Endothelial cell of umbilical vein (primary cell): ENCODE data around the gene ADAM10.

Experiments
- EZH2 ChIP-seq: IDR thresholded peaks from 2 replicates; pipeline ENCODE4 v1.6.1; 2012; ENCODE audit warnings: borderline replicate concordance, low read depth, mild to moderate bottlenecking, moderate library complexity, low read length, inconsistent platforms; ENCODE audit not compliant: severe bottlenecking
- FOS ChIP-seq: IDR thresholded peaks from 2 replicates; pipeline ENCODE4 v1.6.1; 2011; ENCODE audit warnings: mild to moderate bottlenecking, low read length, moderate library complexity, borderline replicate concordance; ENCODE audit not compliant: insufficient read depth
- GATA2 ChIP-seq: IDR thresholded peaks from 2 replicates; pipeline ENCODE4 v1.7.0; 2011; ENCODE audit warnings: low read depth, mild to moderate bottlenecking, moderate library complexity, mixed read lengths, low read length; ENCODE audit not compliant: insufficient read length, insufficient read depth
- JUN ChIP-seq: IDR thresholded peaks from 2 replicates; pipeline ENCODE4 v1.6.1; 2011; ENCODE audit warnings: borderline replicate concordance, low read depth; ENCODE audit not compliant: insufficient read length, insufficient read depth
- POLR2A ChIP-seq: IDR thresholded peaks from 2 replicates; pipeline ENCODE4 v1.6.1; 2012; ENCODE audit warnings: low read depth, mild to moderate bottlenecking, control low read depth, low read length
- POLR2AphosphoS5 ChIP-seq: IDR thresholded peaks from 2 replicates; pipeline ENCODE4 v1.6.1; 2012; ENCODE audit warnings: low read depth, mild to moderate bottlenecking, control low read depth, low read length, moderate library complexity; ENCODE audit not compliant: insufficient read depth
- TF ChIP-seq, protein P1 (sequence below), 2 donors: IDR thresholded peaks; 1 replicate in 1 of 2; 2 replicates in 1 of 2; pipeline ENCODE4 v1.5.1; 2011; ENCODE audit warnings: low read length in 2 of 2, mild to moderate bottlenecking in 2 of 2, moderate library complexity in 2 of 2, control low read depth in 1 of 2, inconsistent platforms in 1 of 2, low read depth in 1 of 2; ENCODE audit not compliant: insufficient read depth in 1 of 2; ENCODE audit errors: extremely low read depth in 1 of 2
- TF ChIP-seq, protein P2 (sequence below): IDR thresholded peaks from 2 replicates; pipeline ENCODE4 v1.6.1; 2011; ENCODE audit not compliant: insufficient read depth, insufficient read length

DNA sequence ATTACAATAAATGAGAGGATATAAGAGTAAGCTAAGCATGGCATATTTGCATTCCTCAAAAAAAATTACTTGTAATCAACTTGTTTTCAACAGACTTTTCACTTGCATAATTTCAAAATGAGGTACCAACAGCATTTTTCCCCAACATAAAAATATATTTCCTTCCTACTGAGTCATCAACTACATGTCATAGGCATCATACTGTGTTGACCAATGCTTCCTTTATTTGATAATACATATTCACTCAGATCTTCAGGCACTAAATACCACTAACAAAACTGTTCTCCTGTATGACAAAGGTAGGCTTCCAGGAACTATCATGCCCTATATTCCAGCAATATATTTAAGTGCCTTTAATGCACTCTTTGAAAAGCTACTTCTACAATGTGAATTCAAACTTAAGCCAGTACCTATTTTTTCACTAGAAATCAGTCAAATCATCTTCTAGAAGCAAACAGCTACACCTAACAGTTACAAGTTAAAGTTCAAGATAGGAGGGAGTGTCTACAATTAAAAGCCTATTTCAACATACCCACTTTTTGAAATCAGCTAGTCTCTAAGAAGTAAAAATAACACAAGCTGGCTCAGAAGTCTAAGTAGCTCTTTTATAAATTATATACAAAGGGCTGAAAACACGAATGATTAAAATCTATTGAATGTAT lies 11.3 kb downstream of the ADAM10 start:
- TF ChIP-seq POLR2AphosphoS5 (no peak), POLR2A (no peak), EZH2 (no peak), JUN (peak; percentile 68), FOS (peak; percentile 68), GATA2 (no peak)
- TF ChIP-seq, protein P1, sequence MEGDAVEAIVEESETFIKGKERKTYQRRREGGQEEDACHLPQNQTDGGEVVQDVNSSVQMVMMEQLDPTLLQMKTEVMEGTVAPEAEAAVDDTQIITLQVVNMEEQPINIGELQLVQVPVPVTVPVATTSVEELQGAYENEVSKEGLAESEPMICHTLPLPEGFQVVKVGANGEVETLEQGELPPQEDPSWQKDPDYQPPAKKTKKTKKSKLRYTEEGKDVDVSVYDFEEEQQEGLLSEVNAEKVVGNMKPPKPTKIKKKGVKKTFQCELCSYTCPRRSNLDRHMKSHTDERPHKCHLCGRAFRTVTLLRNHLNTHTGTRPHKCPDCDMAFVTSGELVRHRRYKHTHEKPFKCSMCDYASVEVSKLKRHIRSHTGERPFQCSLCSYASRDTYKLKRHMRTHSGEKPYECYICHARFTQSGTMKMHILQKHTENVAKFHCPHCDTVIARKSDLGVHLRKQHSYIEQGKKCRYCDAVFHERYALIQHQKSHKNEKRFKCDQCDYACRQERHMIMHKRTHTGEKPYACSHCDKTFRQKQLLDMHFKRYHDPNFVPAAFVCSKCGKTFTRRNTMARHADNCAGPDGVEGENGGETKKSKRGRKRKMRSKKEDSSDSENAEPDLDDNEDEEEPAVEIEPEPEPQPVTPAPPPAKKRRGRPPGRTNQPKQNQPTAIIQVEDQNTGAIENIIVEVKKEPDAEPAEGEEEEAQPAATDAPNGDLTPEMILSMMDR (IDR thresholded peaks at IDR 0.05; ENCODE audit: extremely low read depth in 1 of 2, insufficient read depth in 1 of 2, low read depth in 1 of 2, low read length in 2 of 2): no peak
- TF ChIP-seq, protein P2, sequence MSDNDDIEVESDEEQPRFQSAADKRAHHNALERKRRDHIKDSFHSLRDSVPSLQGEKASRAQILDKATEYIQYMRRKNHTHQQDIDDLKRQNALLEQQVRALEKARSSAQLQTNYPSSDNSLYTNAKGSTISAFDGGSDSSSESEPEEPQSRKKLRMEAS: no peak
